Measurements from ENCODE around the gene SSTR4.

SSTR4 gene

DNA sequence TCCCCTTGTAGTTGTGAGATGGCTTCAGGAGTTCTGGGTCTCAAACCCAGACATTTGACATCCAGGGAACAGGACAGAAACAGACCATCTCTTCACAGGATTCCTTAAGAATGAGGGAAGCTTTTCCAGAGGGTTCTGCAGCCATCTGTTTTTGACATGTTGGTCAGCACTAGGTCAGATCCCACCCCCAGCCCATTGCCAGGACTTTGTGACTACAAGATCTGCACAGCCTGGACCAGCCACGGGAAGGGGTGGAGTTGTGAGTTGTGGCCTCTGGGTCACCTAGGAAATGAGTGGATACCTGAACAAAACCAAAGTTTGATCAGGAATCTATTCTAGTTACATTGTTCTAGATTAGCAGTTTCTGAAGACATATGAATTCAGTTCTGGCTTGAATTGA is 39.2 kb upstream of the SSTR4 start:
- no peaks in the 10 kb centered on the region for H3F3A ChIP-seq (ENCODE audit: insufficient read depth)
- no peaks in the 10 kb centered on the region for H4K20me1 ChIP-seq (ENCODE audit: low read depth, low read length)
- H3K9me2 ChIP-seq (replicated peaks; ENCODE audit: insufficient read depth, low read length), result no peaks in the 10 kb centered on the region
- no peaks in the 10 kb centered on the region for H3K36me3 ChIP-seq (ENCODE audit: low read length)
- H3K9ac ChIP-seq (ENCODE audit: low read length), result no peak overlapping the region
- H3K27ac ChIP-seq (ENCODE audit: low read depth, low read length), result no peak overlapping the region
- no peak overlapping the region for H3K4me3 ChIP-seq (ENCODE audit: insufficient read depth, low read length, poor library complexity, severe bottlenecking)
- no peak overlapping the region for H2AFZ ChIP-seq (ENCODE audit: low read depth, low read length, severe bottlenecking)
- no peak for TF ChIP-seq EZH2phosphoT487 (conservative IDR thresholded peaks at IDR 0.05; ENCODE audit: low read length)
- TF ChIP-seq, protein P1, sequence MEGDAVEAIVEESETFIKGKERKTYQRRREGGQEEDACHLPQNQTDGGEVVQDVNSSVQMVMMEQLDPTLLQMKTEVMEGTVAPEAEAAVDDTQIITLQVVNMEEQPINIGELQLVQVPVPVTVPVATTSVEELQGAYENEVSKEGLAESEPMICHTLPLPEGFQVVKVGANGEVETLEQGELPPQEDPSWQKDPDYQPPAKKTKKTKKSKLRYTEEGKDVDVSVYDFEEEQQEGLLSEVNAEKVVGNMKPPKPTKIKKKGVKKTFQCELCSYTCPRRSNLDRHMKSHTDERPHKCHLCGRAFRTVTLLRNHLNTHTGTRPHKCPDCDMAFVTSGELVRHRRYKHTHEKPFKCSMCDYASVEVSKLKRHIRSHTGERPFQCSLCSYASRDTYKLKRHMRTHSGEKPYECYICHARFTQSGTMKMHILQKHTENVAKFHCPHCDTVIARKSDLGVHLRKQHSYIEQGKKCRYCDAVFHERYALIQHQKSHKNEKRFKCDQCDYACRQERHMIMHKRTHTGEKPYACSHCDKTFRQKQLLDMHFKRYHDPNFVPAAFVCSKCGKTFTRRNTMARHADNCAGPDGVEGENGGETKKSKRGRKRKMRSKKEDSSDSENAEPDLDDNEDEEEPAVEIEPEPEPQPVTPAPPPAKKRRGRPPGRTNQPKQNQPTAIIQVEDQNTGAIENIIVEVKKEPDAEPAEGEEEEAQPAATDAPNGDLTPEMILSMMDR (IDR thresholded peaks at IDR 0.05; ENCODE audit: insufficient read depth, low read length, poor library complexity, severe bottlenecking), result no peak
- H3K9me3 ChIP-seq (ENCODE audit: insufficient read depth, low read length), result peaks cover 8% of the 10 kb centered on the region; the same call in 1 of the 2 replicates
- no peak overlapping the region for H3K4me2 ChIP-seq (ENCODE audit: low read depth, low read length, poor library complexity, severe bottlenecking)
- no peaks in the 10 kb centered on the region for H3K79me2 ChIP-seq (ENCODE audit: insufficient read depth, low read length)
- no peaks in the 10 kb centered on the region for H3K27me3 ChIP-seq (ENCODE audit: low read length)

DNA sequence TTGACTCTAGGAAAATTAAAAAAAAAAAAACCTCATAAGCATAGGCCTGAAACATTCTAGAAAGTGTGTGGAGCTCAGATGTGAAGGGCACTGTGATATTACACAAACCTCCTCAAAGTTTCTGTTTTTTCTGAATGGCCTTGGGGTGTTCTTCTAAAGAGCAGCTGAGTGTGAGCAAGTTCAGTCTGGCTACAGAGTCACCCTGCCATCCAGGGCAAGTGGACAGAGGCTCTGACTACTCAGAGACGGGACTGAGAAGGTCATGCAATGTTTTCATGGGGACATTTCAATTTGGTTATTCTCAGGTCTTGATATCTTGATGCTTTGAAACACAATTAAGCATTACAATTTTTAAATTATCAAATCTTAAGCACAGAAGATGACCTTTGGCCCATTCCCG is 36.6 kb upstream of the SSTR4 start:
- Histone ChIP-seq H4K20me1 (ENCODE audit: low read depth, low read length) (no peaks in the 10 kb centered on the region), H3K4me2 (ENCODE audit: low read depth, low read length, poor library complexity, severe bottlenecking) (no peak overlapping the region), H3K4me3 (ENCODE audit: insufficient read depth, low read length, poor library complexity, severe bottlenecking) (no peak overlapping the region), H3F3A (ENCODE audit: insufficient read depth) (no peaks in the 10 kb centered on the region), H3K27ac (ENCODE audit: low read depth, low read length) (no peak overlapping the region), H3K36me3 (ENCODE audit: low read length) (no peaks in the 10 kb centered on the region), H3K9me2 (replicated peaks; ENCODE audit: insufficient read depth, low read length) (no peaks in the 10 kb centered on the region), H2AFZ (ENCODE audit: low read depth, low read length, severe bottlenecking) (no peak overlapping the region), H3K79me2 (ENCODE audit: insufficient read depth, low read length) (no peaks in the 10 kb centered on the region), H3K27me3 (ENCODE audit: low read length) (no peaks in the 10 kb centered on the region), H3K9me3 (ENCODE audit: insufficient read depth, low read length) (peaks cover 8% of the 10 kb centered on the region; the same call in 1 of the 2 replicates), H3K9ac (ENCODE audit: low read length) (no peak overlapping the region)
- TF ChIP-seq, protein P1 (IDR thresholded peaks at IDR 0.05; ENCODE audit: insufficient read depth, low read length, poor library complexity, severe bottlenecking), result no peak
- no peak for TF ChIP-seq EZH2phosphoT487 (conservative IDR thresholded peaks at IDR 0.05; ENCODE audit: low read length)

DNA sequence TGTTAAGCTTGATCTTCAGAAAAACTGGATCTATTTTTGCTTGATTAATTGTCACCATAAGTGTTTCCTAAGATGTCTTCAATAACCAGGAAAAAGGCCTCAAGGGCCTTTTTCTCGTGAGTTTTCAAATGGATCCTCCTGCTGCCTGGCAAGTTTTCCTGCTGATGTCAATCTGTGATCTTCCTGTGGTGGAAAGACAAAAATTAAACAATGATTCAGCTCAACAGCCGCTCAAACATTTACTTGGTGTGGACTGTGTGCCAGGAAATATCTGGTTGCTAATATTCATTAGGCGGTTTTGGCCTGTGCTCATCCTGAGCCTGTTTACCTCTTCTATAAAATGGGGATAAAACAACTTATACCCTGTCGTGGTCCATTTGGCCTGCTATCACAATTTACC is 35.4 kb upstream of the SSTR4 start:
- Histone ChIP-seq H3K9ac (ENCODE audit: low read length) (no peak overlapping the region), H3K36me3 (ENCODE audit: low read length) (no peaks in the 10 kb centered on the region), H3K27ac (ENCODE audit: low read depth, low read length) (no peak overlapping the region), H3K4me3 (ENCODE audit: insufficient read depth, low read length, poor library complexity, severe bottlenecking) (no peak overlapping the region), H4K20me1 (ENCODE audit: low read depth, low read length) (no peaks in the 10 kb centered on the region), H3K9me3 (ENCODE audit: insufficient read depth, low read length) (peaks cover 5% of the 10 kb centered on the region; the same call in 1 of the 2 replicates), H2AFZ (ENCODE audit: low read depth, low read length, severe bottlenecking) (no peak overlapping the region), H3K9me2 (replicated peaks; ENCODE audit: insufficient read depth, low read length) (no peaks in the 10 kb centered on the region), H3K27me3 (ENCODE audit: low read length) (no peaks in the 10 kb centered on the region), H3K4me2 (ENCODE audit: low read depth, low read length, poor library complexity, severe bottlenecking) (no peak overlapping the region), H3K79me2 (ENCODE audit: insufficient read depth, low read length) (no peaks in the 10 kb centered on the region), H3F3A (ENCODE audit: insufficient read depth) (no peaks in the 10 kb centered on the region)
- TF ChIP-seq, protein P1 (IDR thresholded peaks at IDR 0.05; ENCODE audit: insufficient read depth, low read length, poor library complexity, severe bottlenecking), result no peak
- TF ChIP-seq EZH2phosphoT487 (conservative IDR thresholded peaks at IDR 0.05; ENCODE audit: low read length), result no peak

Data from SU-DHL-6 (cell line).